ENCODE results near the gene DOCK4.

DOCK4 gene

GRCh38 chr7:111708072-111708471, 498.1 kb downstream of the DOCK4 start:
- DNase-seq: no peak

- no peak for DNase-seq
Observed at GRCh38 chr7:111705807-111706206, 500.4 kb downstream of the DOCK4 start.

- no peak for DNase-seq
Observed at GRCh38 chr7:111697771-111698170, 508.4 kb downstream of the DOCK4 start.

- no peak for DNase-seq
Observed at GRCh38 chr7:111694376-111694775, 511.8 kb downstream of the DOCK4 start.

GRCh38 chr7:111690364-111691111, 515.7 kb downstream of the DOCK4 start:
- no peak for DNase-seq

GRCh38 chr7:111685349-111685748, 520.9 kb downstream of the DOCK4 start:
- no peak for DNase-seq

GRCh38 chr7:111682588-111683340, 523.4 kb downstream of the DOCK4 start:
- no peak for DNase-seq

GRCh38 chr7:111681242-111681641, 525.0 kb downstream of the DOCK4 start:
- no peak for DNase-seq

- no peak for DNase-seq
Observed at GRCh38 chr7:111678986-111679385, 527.2 kb downstream of the DOCK4 start.

GRCh38 chr7:111678281-111678680, 527.9 kb downstream of the DOCK4 start:
- DNase-seq: no peak

- DNase-seq: no peak
Observed at GRCh38 chr7:111677848-111678247, 528.4 kb downstream of the DOCK4 start.

- no peak for DNase-seq
Observed at GRCh38 chr7:111676811-111677210, 529.4 kb downstream of the DOCK4 start.
